ENCODE data around the gene CA9.

DNA sequence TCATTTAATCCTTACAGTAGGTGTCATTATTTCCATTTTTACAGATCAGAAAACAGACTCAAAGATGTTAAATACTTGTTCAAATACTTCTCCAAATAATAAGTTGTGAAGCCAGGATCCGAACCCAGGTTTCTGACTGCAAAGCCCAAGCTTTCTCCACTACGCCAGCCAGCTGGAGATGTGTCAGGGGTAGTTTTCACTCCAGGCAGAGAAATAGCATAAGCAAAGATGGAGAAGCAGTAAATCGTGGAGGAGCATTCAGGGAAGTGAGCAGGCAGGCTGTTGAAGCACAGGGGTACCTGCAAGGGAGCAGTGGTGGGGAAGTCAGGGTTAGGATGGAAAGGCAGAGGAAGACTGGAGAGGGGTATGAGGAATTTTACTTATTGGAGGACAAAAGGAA is 55.4 kb downstream of the CA9 start:
- TF ChIP-seq, protein P1, sequence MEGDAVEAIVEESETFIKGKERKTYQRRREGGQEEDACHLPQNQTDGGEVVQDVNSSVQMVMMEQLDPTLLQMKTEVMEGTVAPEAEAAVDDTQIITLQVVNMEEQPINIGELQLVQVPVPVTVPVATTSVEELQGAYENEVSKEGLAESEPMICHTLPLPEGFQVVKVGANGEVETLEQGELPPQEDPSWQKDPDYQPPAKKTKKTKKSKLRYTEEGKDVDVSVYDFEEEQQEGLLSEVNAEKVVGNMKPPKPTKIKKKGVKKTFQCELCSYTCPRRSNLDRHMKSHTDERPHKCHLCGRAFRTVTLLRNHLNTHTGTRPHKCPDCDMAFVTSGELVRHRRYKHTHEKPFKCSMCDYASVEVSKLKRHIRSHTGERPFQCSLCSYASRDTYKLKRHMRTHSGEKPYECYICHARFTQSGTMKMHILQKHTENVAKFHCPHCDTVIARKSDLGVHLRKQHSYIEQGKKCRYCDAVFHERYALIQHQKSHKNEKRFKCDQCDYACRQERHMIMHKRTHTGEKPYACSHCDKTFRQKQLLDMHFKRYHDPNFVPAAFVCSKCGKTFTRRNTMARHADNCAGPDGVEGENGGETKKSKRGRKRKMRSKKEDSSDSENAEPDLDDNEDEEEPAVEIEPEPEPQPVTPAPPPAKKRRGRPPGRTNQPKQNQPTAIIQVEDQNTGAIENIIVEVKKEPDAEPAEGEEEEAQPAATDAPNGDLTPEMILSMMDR (IDR thresholded peaks at IDR 0.05; ENCODE audit: poor library complexity) = no peak
- TF ChIP-seq EZH2 (IDR thresholded peaks at IDR 0.05; ENCODE audit: borderline replicate concordance) = no peak
- TF ChIP-seq EZH2phosphoT487 (IDR thresholded peaks at IDR 0.05; ENCODE audit: low read depth, severe bottlenecking, unreplicated experiment) = no peak
